MM.1S (cell line): ENCODE results near the gene USP9X.
A peak's percentile ranks its signal among the peaks of the same experiment; 100 is the strongest.

Experiments used
- DNase-seq: peaks from one replicate; pipeline ENCODE4 v3.0.0-alpha.2; 2015
- H2AFZ ChIP-seq: fragments of 300-600 bp; sonication (generic); 2 replicates; pipeline ENCODE4 v1.6.0; 2016; ENCODE audit warnings: antibody characterized with exemption, low read length
- H3F3A ChIP-seq: fragments of 300-600 bp; sonication (generic); 2 replicates; pipeline ENCODE4 v1.6.1; 2016; ENCODE audit warnings: mild to moderate bottlenecking, antibody characterized with exemption, low read length, moderate library complexity, mixed read lengths; ENCODE audit not compliant: insufficient read depth
- H3K27ac ChIP-seq: fragments of 300-600 bp; sonication (generic); 2 replicates; pipeline ENCODE4 v1.5.1; 2016; ENCODE audit warnings: mild to moderate bottlenecking, low read length
- H3K27me3 ChIP-seq: fragments of 300-600 bp; sonication (generic); replicated peaks from 2 replicates; pipeline ENCODE4 v1.6.0; 2016; ENCODE audit warnings: low read length; ENCODE audit not compliant: insufficient read depth
- H3K36me3 ChIP-seq: fragments of 300-600 bp; sonication (generic); replicated peaks from 2 replicates; pipeline ENCODE4 v1.6.1; 2016; ENCODE audit warnings: mild to moderate bottlenecking, low read length, mixed read lengths; ENCODE audit not compliant: insufficient read depth
- H3K4me1 ChIP-seq: fragments of 300-600 bp; sonication (generic); 2 replicates; pipeline ENCODE4 v1.6.1; 2016; ENCODE audit warnings: low read length, mixed read lengths
- H3K4me2 ChIP-seq: fragments of 300-600 bp; sonication (generic); 2 replicates; pipeline ENCODE4 v1.6.0; 2016; ENCODE audit warnings: low read depth, low read length
- H3K4me3 ChIP-seq: fragments of 300-600 bp; sonication (generic); 2 replicates; pipeline ENCODE4 v1.5.1; 2016; ENCODE audit warnings: low read length, mixed read lengths
- H3K79me2 ChIP-seq: fragments of 300-600 bp; sonication (generic); 2 replicates; pipeline ENCODE4 v1.6.1; 2016; ENCODE audit warnings: mixed run types, low read length, mixed read lengths
- H3K9ac ChIP-seq: fragments of 300-600 bp; sonication (generic); 2 replicates; pipeline ENCODE4 v1.6.1; 2016; ENCODE audit warnings: low read length, mixed read lengths
- H3K9me2 ChIP-seq: fragments of 300-600 bp; sonication (generic); replicated peaks from 2 replicates; pipeline ENCODE4 v1.6.1; 2016; ENCODE audit warnings: mild to moderate bottlenecking, low read length, mixed read lengths; ENCODE audit not compliant: insufficient read depth
- H3K9me3 ChIP-seq: fragments of 300-600 bp; sonication (generic); replicated peaks from 2 replicates; pipeline ENCODE4 v1.6.1; 2016; ENCODE audit warnings: mild to moderate bottlenecking, low read length, mixed read lengths; ENCODE audit not compliant: insufficient read depth
- H4K20me1 ChIP-seq: fragments of 300-600 bp; sonication (generic); 2 replicates; pipeline ENCODE4 v1.6.1; 2016; ENCODE audit warnings: mild to moderate bottlenecking, low read length, moderate library complexity, mixed read lengths; ENCODE audit not compliant: insufficient read depth
- EZH2 ChIP-seq: fragments of 300-600 bp; sonication (generic); optimal IDR thresholded peaks from 2 replicates; pipeline ENCODE3; 2017; ENCODE audit warnings: low read depth, mild to moderate bottlenecking, antibody characterized with exemption, low read length, mixed read lengths
- EZH2phosphoT487 ChIP-seq: fragments of 300-600 bp; sonication (generic); IDR thresholded peaks from 2 replicates; pipeline ENCODE4 v1.6.1; 2018; ENCODE audit warnings: antibody characterized with exemption, low read length
- TF ChIP-seq, protein P1 (sequence below): fragments of 300-600 bp; sonication (generic); IDR thresholded peaks from 2 replicates; pipeline ENCODE4 v1.5.1; 2016; ENCODE audit warnings: antibody characterized with exemption, low read length, mixed read lengths

The USP9X gene

GRCh38 chrX:41084044-41084892 lies 977 bp upstream of the USP9X start:
- Histone ChIP-seq H3K27ac (peak overlapping the region; percentile 100), H4K20me1 (peaks cover 10% of the 10 kb centered on the region), H3K9me3 (no peaks in the 10 kb centered on the region), H3K79me2 (peaks cover 39% of the 10 kb centered on the region), H3K27me3 (no peaks in the 10 kb centered on the region), H3K36me3 (no peaks in the 10 kb centered on the region), H3F3A (peaks cover 9% of the 10 kb centered on the region), H3K4me3 (peak overlapping the region; percentile 89), H3K4me2 (peak overlapping the region; percentile 81), H2AFZ (peak overlapping the region; percentile 67), H3K4me1 (peaks cover 7% of the 10 kb centered on the region; the same call in 1 of the 2 replicates), H3K9ac (peak overlapping the region; percentile 99), H3K9me2 (no peaks in the 10 kb centered on the region)
- peak; percentile 93 for DNase-seq
- TF ChIP-seq, protein P1, sequence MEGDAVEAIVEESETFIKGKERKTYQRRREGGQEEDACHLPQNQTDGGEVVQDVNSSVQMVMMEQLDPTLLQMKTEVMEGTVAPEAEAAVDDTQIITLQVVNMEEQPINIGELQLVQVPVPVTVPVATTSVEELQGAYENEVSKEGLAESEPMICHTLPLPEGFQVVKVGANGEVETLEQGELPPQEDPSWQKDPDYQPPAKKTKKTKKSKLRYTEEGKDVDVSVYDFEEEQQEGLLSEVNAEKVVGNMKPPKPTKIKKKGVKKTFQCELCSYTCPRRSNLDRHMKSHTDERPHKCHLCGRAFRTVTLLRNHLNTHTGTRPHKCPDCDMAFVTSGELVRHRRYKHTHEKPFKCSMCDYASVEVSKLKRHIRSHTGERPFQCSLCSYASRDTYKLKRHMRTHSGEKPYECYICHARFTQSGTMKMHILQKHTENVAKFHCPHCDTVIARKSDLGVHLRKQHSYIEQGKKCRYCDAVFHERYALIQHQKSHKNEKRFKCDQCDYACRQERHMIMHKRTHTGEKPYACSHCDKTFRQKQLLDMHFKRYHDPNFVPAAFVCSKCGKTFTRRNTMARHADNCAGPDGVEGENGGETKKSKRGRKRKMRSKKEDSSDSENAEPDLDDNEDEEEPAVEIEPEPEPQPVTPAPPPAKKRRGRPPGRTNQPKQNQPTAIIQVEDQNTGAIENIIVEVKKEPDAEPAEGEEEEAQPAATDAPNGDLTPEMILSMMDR = no peak
- TF ChIP-seq EZH2 (no peak), EZH2phosphoT487 (no peak)

DNA sequence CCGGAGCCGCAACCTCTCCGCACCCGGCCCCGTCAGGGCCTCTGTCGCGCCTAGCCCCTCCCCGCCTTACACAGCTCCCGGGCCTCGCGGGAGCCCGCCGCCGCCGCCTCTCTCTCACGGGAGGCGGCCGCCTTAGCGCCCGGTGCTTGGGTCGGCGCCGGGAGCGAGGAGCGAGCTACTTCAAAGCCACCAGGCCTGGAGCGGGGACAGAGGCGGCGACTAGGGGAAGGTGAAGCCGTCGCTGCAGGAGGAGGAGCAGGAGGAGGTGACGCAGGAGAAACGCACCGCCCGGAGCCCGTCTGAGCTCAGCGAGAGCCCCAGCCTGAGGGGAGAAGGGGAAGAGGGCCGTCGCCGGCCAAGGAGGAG lies 250 bp downstream of the USP9X start:
- no peaks in the 10 kb centered on the region for H3K9me2 ChIP-seq
- H3K4me2 ChIP-seq = peak overlapping the region; percentile 79; the same call in 1 of the 2 replicates

DNA sequence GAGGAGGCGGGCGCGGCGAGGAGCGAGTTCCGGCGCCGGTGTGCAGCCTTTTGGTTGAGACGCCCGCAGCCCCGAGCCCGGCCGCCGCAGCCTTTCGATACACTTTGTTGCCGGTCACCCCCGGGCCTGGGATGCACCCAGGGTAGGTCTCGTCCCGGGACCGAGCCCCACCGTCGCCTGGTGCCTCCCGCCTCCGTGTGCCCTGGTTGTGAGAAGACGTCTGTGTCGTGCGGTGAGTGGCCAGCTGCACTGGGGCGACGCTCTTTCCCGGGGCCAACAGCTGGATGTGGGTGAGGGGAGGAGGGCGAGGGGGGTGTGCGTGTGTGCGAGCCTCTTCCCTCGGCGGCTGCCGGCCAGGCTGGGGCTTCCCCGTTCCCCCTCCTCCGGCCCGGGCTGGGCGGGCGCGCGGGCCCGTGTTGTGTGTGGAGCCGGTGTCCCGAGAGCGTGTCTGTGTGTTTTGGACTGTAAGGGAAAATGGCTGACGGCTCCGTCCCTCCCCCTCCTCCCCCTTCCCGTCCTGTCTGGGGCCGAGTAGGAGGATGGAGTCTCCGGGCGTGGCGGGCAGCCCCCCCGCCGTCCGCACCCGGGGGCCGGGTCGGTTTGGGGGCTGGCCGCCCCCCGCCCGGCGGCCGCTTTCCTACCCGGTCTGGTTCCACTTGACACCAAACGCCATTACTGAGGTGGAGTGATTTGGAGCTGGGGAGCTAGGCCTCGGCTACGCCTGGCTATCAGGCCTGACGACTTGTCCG lies 807 bp downstream of the USP9X start:
- peak overlapping the region; percentile 79; the same call in 1 of the 2 replicates for H3K4me2 ChIP-seq
- TF ChIP-seq EZH2phosphoT487 = no peak
- TF ChIP-seq, protein P1 = no peak
- no peak for TF ChIP-seq EZH2
- no peaks in the 10 kb centered on the region for H3K27me3 ChIP-seq
- H3K4me3 ChIP-seq = peak overlapping the region; percentile 89
- H3F3A ChIP-seq = peaks cover 9% of the 10 kb centered on the region
- peaks cover 24% of the 10 kb centered on the region for H4K20me1 ChIP-seq
- no peaks in the 10 kb centered on the region for H3K36me3 ChIP-seq
- peak overlapping the region; percentile 100 for H3K27ac ChIP-seq
- peak overlapping the region; percentile 99 for H3K9ac ChIP-seq
- H3K9me2 ChIP-seq = no peaks in the 10 kb centered on the region
- H3K9me3 ChIP-seq = no peaks in the 10 kb centered on the region
- H3K4me1 ChIP-seq = peaks cover 10% of the 10 kb centered on the region; the same call in 1 of the 2 replicates
- peaks cover 57% of the 10 kb centered on the region for H3K79me2 ChIP-seq
- H2AFZ ChIP-seq = no peak overlapping the region; the same call in 1 of the 2 replicates
- DNase-seq = peak; percentile 46

More for the DNA sequence above, 250 bp downstream of the USP9X start:
- Histone ChIP-seq H3K27me3 (no peaks in the 10 kb centered on the region), H3K4me3 (peak overlapping the region; percentile 89), H3F3A (peaks cover 9% of the 10 kb centered on the region), H2AFZ (no peak overlapping the region; the same call in 1 of the 2 replicates), H3K9ac (peak overlapping the region; percentile 99), H4K20me1 (peaks cover 18% of the 10 kb centered on the region), H3K4me1 (peaks cover 7% of the 10 kb centered on the region; the same call in 1 of the 2 replicates), H3K79me2 (peaks cover 52% of the 10 kb centered on the region), H3K27ac (peak overlapping the region; percentile 100), H3K9me3 (no peaks in the 10 kb centered on the region), H3K36me3 (no peaks in the 10 kb centered on the region)
- peak; percentile 45 for DNase-seq
- no peak for TF ChIP-seq EZH2
- TF ChIP-seq, protein P1 = no peak
- TF ChIP-seq EZH2phosphoT487 = no peak
